HFFc6 (cell line): ENCODE data around the gene CCDC106. TPM values are rescaled to one million over a fixed set of nuclear protein-coding genes. Genes with fewer than 3 reads are reported as not detected.

Source experiments
- DNase-seq: peaks from one replicate; pipeline ENCODE4 v3.0.0-alpha.2; 2018
- H3K27ac Mint-ChIP-seq: 2 replicates; pipeline ENCODE4 v1.8.0; 2020; ENCODE audit warnings: mild to moderate bottlenecking, mixed read lengths
- H3K27me3 Mint-ChIP-seq: 2 replicates; pipeline ENCODE4 v1.8.0; 2021; ENCODE audit warnings: mild to moderate bottlenecking, moderate library complexity, mixed read lengths; ENCODE audit not compliant: insufficient read depth
- H3K36me3 Mint-ChIP-seq: 2 replicates; pipeline ENCODE4 v1.8.0; 2021; ENCODE audit warnings: low read depth, mixed read lengths
- H3K4me1 Mint-ChIP-seq: 2 replicates; pipeline ENCODE4 v1.8.0; 2020; ENCODE audit warnings: low read depth, mixed read lengths
- H3K4me3 Mint-ChIP-seq: 2 replicates; pipeline ENCODE4 v1.8.0; 2020; ENCODE audit warnings: mild to moderate bottlenecking, moderate library complexity, mixed read lengths
- H3K9me3 Mint-ChIP-seq: 2 replicates; pipeline ENCODE4 v1.8.0; 2020; ENCODE audit warnings: mild to moderate bottlenecking, mixed read lengths
- CTCF ChIP-seq: fragments of 200-600 bp; sonication (generic); IDR thresholded peaks from 2 replicates; pipeline ENCODE4 v1.5.0; 2021; ENCODE audit warnings: antibody characterized with exemption, mild to moderate bottlenecking
- total RNA-seq, 6 experiments: library from RNA; stranded (reverse); fragmentation: NEBNext Ultra II Directional; extraction: Animal tissue kit (Norgen Biotek cat#: 25700); gene quantifications; 2 replicates in 1 of 6; 3 replicates in 5 of 6; pipeline ENCODE4 v1.2.3, GENCODE V29; 2021

CCDC106 gene
- total RNA-seq, 6 experiments from 2014 or later = 12.9 to 17.4 (median 14.0) TPM

- TF ChIP-seq CTCF = no peak
- Mint-ChIP-seq H3K4me3 (no peak overlapping the region), H3K27me3 (no peaks in the 10 kb centered on the region; the same call in 1 of the 2 replicates), H3K36me3 (peaks cover 32% of the 10 kb centered on the region), H3K27ac (no peak overlapping the region), H3K9me3 (no peaks in the 10 kb centered on the region), H3K4me1 (no peaks in the 10 kb centered on the region)
- DNase-seq = no peak
Observed at GRCh38 chr19:55697698-55698097, 49.7 kb downstream of the CCDC106 start.

GRCh38 chr19:55698256-55698655, 50.2 kb downstream of the CCDC106 start:
- peaks cover 36% of the 10 kb centered on the region for H3K36me3 Mint-ChIP-seq
- H3K4me3 Mint-ChIP-seq = no peak overlapping the region
- no peak for DNase-seq
- H3K27me3 Mint-ChIP-seq = peaks cover 2% of the 10 kb centered on the region
- H3K4me1 Mint-ChIP-seq = no peaks in the 10 kb centered on the region
- TF ChIP-seq CTCF = no peak
- no peaks in the 10 kb centered on the region for H3K9me3 Mint-ChIP-seq
- no peak overlapping the region for H3K27ac Mint-ChIP-seq

- H3K4me1 Mint-ChIP-seq = no peaks in the 10 kb centered on the region
- H3K27ac Mint-ChIP-seq = no peak overlapping the region
- TF ChIP-seq CTCF = no peak
- peaks cover 46% of the 10 kb centered on the region for H3K36me3 Mint-ChIP-seq
- H3K9me3 Mint-ChIP-seq = no peaks in the 10 kb centered on the region
- peaks cover 4% of the 10 kb centered on the region for H3K27me3 Mint-ChIP-seq
- no peak overlapping the region for H3K4me3 Mint-ChIP-seq
- no peak for DNase-seq
Observed at GRCh38 chr19:55699221-55699620, 51.2 kb downstream of the CCDC106 start.

- Mint-ChIP-seq H3K27me3 (peaks cover 4% of the 10 kb centered on the region), H3K9me3 (no peaks in the 10 kb centered on the region), H3K36me3 (peaks cover 60% of the 10 kb centered on the region), H3K4me1 (no peaks in the 10 kb centered on the region), H3K27ac (no peak overlapping the region), H3K4me3 (no peak overlapping the region)
- TF ChIP-seq CTCF = no peak
- DNase-seq = no peak
Observed at GRCh38 chr19:55700813-55701212, 52.8 kb downstream of the CCDC106 start.

- Mint-ChIP-seq H3K27ac (no peak overlapping the region), H3K36me3 (peaks cover 59% of the 10 kb centered on the region), H3K4me3 (no peak overlapping the region), H3K27me3 (peaks cover 4% of the 10 kb centered on the region; the same call in 1 of the 2 replicates), H3K9me3 (no peaks in the 10 kb centered on the region), H3K4me1 (no peaks in the 10 kb centered on the region)
- no peak for TF ChIP-seq CTCF
- no peak for DNase-seq
Observed at GRCh38 chr19:55702131-55702627, 54.2 kb downstream of the CCDC106 start.

Other genes starting within 250 kb of the CCDC106 start
- gene UBE2S, start 240.4 kb upstream of the CCDC106 start, total RNA-seq = 100 to 1,000 TPM; 181 to 356 (median 309) TPM
- gene SHISA7, start 204.9 kb upstream of the CCDC106 start, total RNA-seq = not detected
- gene ISOC2, start 186.6 kb upstream of the CCDC106 start, total RNA-seq = 10 to 100 TPM; 60.1 to 81.4 (median 66.8) TPM
- not detected for gene C19orf85, start 183.5 kb upstream of the CCDC106 start, total RNA-seq
- gene ZNF628, start 171.6 kb upstream of the CCDC106 start, total RNA-seq = 10 to 100 TPM in 2 of 6 experiments, 1 to 10 TPM in 4; 8.6 to 11.3 (median 9.5) TPM
- gene NAT14, start 163.0 kb upstream of the CCDC106 start, total RNA-seq = 10 to 100 TPM; 53.3 to 72.0 (median 61.3) TPM
- gene SSC5D, start 159.8 kb upstream of the CCDC106 start, total RNA-seq = 10 to 100 TPM; 47.7 to 59.9 (median 51.9) TPM
- not detected for gene SBK2, start 111.1 kb upstream of the CCDC106 start, total RNA-seq
- gene SBK3, start 102.7 kb upstream of the CCDC106 start, total RNA-seq = not detected
- 10 to 100 TPM; 19.0 to 24.3 (median 22.0) TPM for gene ZNF579, start 67.4 kb upstream of the CCDC106 start, total RNA-seq
- 10 to 100 TPM in 5 of 6 experiments, 1 to 10 TPM in 1; 9.9 to 13.1 (median 11.9) TPM for gene FIZ1, start 48.7 kb upstream of the CCDC106 start, total RNA-seq
- 10 to 100 TPM in 5 of 6 experiments, 1 to 10 TPM in 1; 9.3 to 12.0 (median 10.7) TPM for gene ZNF524, start 47.9 kb upstream of the CCDC106 start, total RNA-seq
- 10 to 100 TPM; 13.3 to 14.1 (median 13.8) TPM for gene ZNF865, start 42.6 kb upstream of the CCDC106 start, total RNA-seq
- gene ZNF784, start 23.6 kb upstream of the CCDC106 start, total RNA-seq = 1 to 10 TPM; 4.6 to 5.3 (median 4.8) TPM
- gene ZNF580, start 7.2 kb upstream of the CCDC106 start, total RNA-seq = 10 to 100 TPM; 51.0 to 60.5 (median 57.7) TPM
- 10 to 100 TPM; 20.1 to 25.8 (median 21.9) TPM for gene ZNF581, start 4.6 kb upstream of the CCDC106 start, total RNA-seq
- 100 to 1,000 TPM; 212 to 241 (median 226) TPM for gene U2AF2, start 6.8 kb downstream of the CCDC106 start, total RNA-seq
- gene EPN1, start 27.0 kb downstream of the CCDC106 start, total RNA-seq = 100 to 1,000 TPM; 176 to 191 (median 185) TPM
- not detected for gene NLRP9, start 90.2 kb downstream of the CCDC106 start, total RNA-seq
- gene RFPL4A, start 110.9 kb downstream of the CCDC106 start, total RNA-seq = not detected
- under 1 TPM in 1 of 6 experiments, not detected in 5; 0.23 TPM for gene RFPL4AL1, start 120.9 kb downstream of the CCDC106 start, total RNA-seq
- under 1 TPM in 3 of 6 experiments, not detected in 3; 0.05 to 0.11 (median 0.05) TPM for gene NLRP11, start 183.8 kb downstream of the CCDC106 start, total RNA-seq
- not detected for gene NLRP4, start 188.3 kb downstream of the CCDC106 start, total RNA-seq